OCI-LY7 (cell line): Measurements from ENCODE around the gene EIF3A. TPM values are rescaled to one million over a fixed set of nuclear protein-coding genes. Genes with fewer than 3 reads are reported as not detected.

Experiments
- BruUV-seq: library from RNA; stranded (reverse); fragments of 400-500 nt; replicated peaks from 2 replicates; lab custom pipeline; 2021; lab: Mats Ljungman, UMichigan
- CTCF ChIA-PET: fragments of 300-600 bp; sonication (Branson Sonifier 250); formaldehyde crosslinking; loops from one replicate; lab custom pipeline; 2022; ENCODE audit warnings: antibody characterized with exemption; ENCODE audit not compliant: unreplicated experiment; lab: Charles Lee
- POLR2A ChIA-PET: fragments of 300-600 bp; sonication (Branson Sonifier 250); formaldehyde crosslinking; loops from one replicate; lab custom pipeline; 2022; ENCODE audit warnings: antibody characterized with exemption; lab: Charles Lee
- DNase-seq: peaks from one replicate; pipeline ENCODE4 v3.0.0-alpha.2; 2015; ENCODE audit warnings: low spot score
- H2AFZ ChIP-seq: fragments of 200-600 bp; sonication (generic), shearing (Covaris generic); 2 replicates; pipeline ENCODE4 v1.6.1; 2014; ENCODE audit warnings: mild to moderate bottlenecking, antibody characterized with exemption, low read length, moderate library complexity
- H3K27ac ChIP-seq: fragments of 200-600 bp; sonication (generic); 2 replicates; pipeline ENCODE4 v1.5.1; 2014; ENCODE audit warnings: mixed run types, low read depth, mild to moderate bottlenecking, moderate library complexity, low read length, inconsistent platforms; ENCODE audit not compliant: poor library complexity, severe bottlenecking
- H3K36me3 ChIP-seq: fragments of 200-600 bp; sonication (generic); 2 replicates; pipeline ENCODE4 v1.6.1; 2014; ENCODE audit warnings: mild to moderate bottlenecking, antibody characterized with exemption, low read length, moderate library complexity, mixed read lengths; ENCODE audit not compliant: insufficient read depth
- H3K4me1 ChIP-seq: fragments of 200-600 bp; sonication (generic); 2 replicates; pipeline ENCODE4 v1.5.1; 2014; ENCODE audit warnings: mild to moderate bottlenecking, low read length; ENCODE audit not compliant: insufficient read depth, poor library complexity, severe bottlenecking
- H3K4me2 ChIP-seq: fragments of 200-600 bp; sonication (generic); 2 replicates; pipeline ENCODE4 v1.6.1; 2014; ENCODE audit warnings: mild to moderate bottlenecking, low read length
- H3K4me3 ChIP-seq: fragments of 200-600 bp; sonication (generic); 2 replicates; pipeline ENCODE4 v1.5.1; 2014; ENCODE audit warnings: mild to moderate bottlenecking, low read depth, low read length; ENCODE audit not compliant: poor library complexity, severe bottlenecking
- H3K79me2 ChIP-seq: fragments of 200-600 bp; sonication (generic); 2 replicates; pipeline ENCODE4 v1.6.1; 2016; ENCODE audit warnings: low read depth, mild to moderate bottlenecking, low read length, moderate library complexity, mixed read lengths; ENCODE audit not compliant: insufficient read depth
- H3K9me2 ChIP-seq: fragments of 200-600 bp; sonication (generic); 2 replicates; pipeline ENCODE4 v1.6.1; 2016; ENCODE audit warnings: mild to moderate bottlenecking, low read length, mixed read lengths; ENCODE audit not compliant: insufficient read depth
- H3K9me3 ChIP-seq: fragments of 200-600 bp; sonication (generic); 2 replicates; pipeline ENCODE4 v1.6.1; 2014; ENCODE audit warnings: mild to moderate bottlenecking, mixed run types, low read length, mixed read lengths
- H4K20me1 ChIP-seq: fragments of 200-600 bp; sonication (generic); 2 replicates; pipeline ENCODE4 v1.6.1; 2014; ENCODE audit warnings: mild to moderate bottlenecking, antibody characterized with exemption, low read length, moderate library complexity, mixed read lengths; ENCODE audit not compliant: insufficient read depth
- EZH2phosphoT487 ChIP-seq: fragments of 200-600 bp; sonication (generic); IDR thresholded peaks from 2 replicates; pipeline ENCODE4 v1.6.1; 2018; ENCODE audit warnings: low read depth, borderline replicate concordance, mild to moderate bottlenecking, mixed run types, antibody characterized with exemption, low read length, moderate library complexity, mixed read lengths
- intact Hi-C: fragments of 100-400 bp; cut with micrococcal nuclease; formaldehyde crosslinking; loops from one replicate; pipeline ENCODE4 v1.10.0; 2022; ENCODE audit not compliant: unreplicated experiment
- total RNA-seq, 2 experiments: library from RNA; depleted of rRNA in 1 of 2; stranded (reverse); fragments of >200 nt in 1 of 2; shearing (Covaris generic) in 1 of 2; gene quantifications; 2 replicates each; pipeline ENCODE4 v1.2.3, GENCODE V29; 2014 to 2022
- TF ChIP-seq, protein P1 (sequence below): fragments of 200-600 bp; sonication (generic); conservative IDR thresholded peaks from 2 replicates; pipeline ENCODE4 v1.5.1; 2014; ENCODE audit warnings: mild to moderate bottlenecking, antibody characterized with exemption, low read length, moderate library complexity, mixed read lengths

EIF3A gene
- total RNA-seq, 2 experiments from 2014 or later: 83.0 to 171 TPM

DNA sequence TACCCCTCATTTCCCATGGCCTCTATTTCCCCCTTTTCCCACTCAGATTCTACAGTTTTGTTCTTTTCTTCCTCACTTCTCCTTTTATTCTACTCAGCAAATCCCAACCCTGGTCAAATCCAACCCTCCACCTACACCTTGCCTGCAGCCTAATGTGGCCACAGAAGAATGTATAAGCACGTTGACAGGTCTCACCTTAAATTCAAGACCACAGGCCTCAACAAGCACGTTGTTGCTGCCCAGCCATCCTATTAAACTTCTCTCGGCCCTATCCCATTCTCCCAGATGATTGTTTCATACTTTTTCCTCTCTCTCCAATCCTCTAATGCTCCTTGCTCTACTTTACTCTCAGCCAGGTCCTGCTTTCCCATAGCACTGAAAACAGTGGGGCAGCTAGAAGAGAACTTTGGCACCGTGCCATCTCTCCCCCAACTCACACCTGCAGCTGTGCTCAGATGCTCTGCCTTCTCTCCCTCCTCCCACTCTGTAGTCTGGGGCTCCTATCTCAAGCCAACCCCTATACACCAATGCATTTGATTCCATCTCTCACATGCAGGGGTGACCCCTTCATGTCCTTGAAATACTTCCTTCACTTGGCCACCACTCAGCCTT, 6.8 kb upstream of the EIF3A start:
- POLR2A ChIA-PET: interaction anchor here (2.1 kb wide), 1 partner anchor 16 kb away, joined by 6 read pairs; the partner anchor contains the start of gene DENND10
- no peaks in the 10 kb centered on the region for H3K79me2 ChIP-seq
- no peaks in the 10 kb centered on the region for H3K36me3 ChIP-seq
- intact Hi-C loops: loop anchor here (2.0 to 10.0 kb wide), 3 partner anchors 17 to 617 kb away; partner anchors contain the start of gene DENND10
- H3K9me2 ChIP-seq: no peaks in the 10 kb centered on the region
- peaks cover 39% of the 10 kb centered on the region for H3K4me1 ChIP-seq
- CTCF ChIA-PET: no interaction called here
- peak overlapping the region; percentile 85 for H2AFZ ChIP-seq
- peak overlapping the region; percentile 67 for H3K27ac ChIP-seq
- TF ChIP-seq EZH2phosphoT487: no peak
- TF ChIP-seq, protein P1, sequence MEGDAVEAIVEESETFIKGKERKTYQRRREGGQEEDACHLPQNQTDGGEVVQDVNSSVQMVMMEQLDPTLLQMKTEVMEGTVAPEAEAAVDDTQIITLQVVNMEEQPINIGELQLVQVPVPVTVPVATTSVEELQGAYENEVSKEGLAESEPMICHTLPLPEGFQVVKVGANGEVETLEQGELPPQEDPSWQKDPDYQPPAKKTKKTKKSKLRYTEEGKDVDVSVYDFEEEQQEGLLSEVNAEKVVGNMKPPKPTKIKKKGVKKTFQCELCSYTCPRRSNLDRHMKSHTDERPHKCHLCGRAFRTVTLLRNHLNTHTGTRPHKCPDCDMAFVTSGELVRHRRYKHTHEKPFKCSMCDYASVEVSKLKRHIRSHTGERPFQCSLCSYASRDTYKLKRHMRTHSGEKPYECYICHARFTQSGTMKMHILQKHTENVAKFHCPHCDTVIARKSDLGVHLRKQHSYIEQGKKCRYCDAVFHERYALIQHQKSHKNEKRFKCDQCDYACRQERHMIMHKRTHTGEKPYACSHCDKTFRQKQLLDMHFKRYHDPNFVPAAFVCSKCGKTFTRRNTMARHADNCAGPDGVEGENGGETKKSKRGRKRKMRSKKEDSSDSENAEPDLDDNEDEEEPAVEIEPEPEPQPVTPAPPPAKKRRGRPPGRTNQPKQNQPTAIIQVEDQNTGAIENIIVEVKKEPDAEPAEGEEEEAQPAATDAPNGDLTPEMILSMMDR: no peak
- H4K20me1 ChIP-seq: no peaks in the 10 kb centered on the region
- peak overlapping the region; percentile 60 for H3K4me2 ChIP-seq
- no peaks in the 10 kb centered on the region for H3K9me3 ChIP-seq
- peak overlapping the region; percentile 4 for H3K4me3 ChIP-seq
- BruUV-seq: no TSS peak
- peak; percentile 84 for DNase-seq

DNA sequence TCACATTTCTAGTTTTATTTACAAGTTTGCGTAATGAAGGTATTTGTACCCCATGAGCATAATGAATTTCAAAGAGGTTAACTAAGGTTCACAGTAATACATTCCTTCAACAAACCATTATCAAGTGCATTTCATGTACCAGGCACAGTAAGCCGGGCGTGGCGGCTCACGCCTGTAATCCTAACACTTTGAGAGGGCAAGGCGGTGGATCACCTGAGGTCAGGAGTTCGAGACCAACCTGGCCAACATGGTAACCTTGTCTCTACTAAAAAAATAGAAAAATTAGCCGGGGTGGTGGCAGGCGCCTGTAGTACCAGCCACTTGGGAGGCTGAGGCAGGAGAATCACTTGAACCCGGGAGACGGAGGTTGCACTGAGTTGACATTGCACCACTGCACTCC, 4.3 kb upstream of the EIF3A start:
- TF ChIP-seq EZH2phosphoT487: no peak
- TF ChIP-seq, protein P1: no peak
- H3K9me3 ChIP-seq: no peaks in the 10 kb centered on the region
- peaks cover 16% of the 10 kb centered on the region for H3K79me2 ChIP-seq
- H3K4me3 ChIP-seq: no peak overlapping the region
- no TSS peak for BruUV-seq
- no peak overlapping the region for H2AFZ ChIP-seq
- H4K20me1 ChIP-seq: peaks cover under 1% of the 10 kb centered on the region; the same call in 1 of the 2 replicates
- peaks cover 7% of the 10 kb centered on the region; the same call in 1 of the 2 replicates for H3K36me3 ChIP-seq
- ChIA-PET POLR2A (interaction anchor here (0.6 to 1.2 kb wide), 5 partner anchors 18 to 38 kb away, joined by 3 to 4 read pairs (median 4); no protein-coding TSS in a partner anchor), CTCF (no interaction called here)
- DNase-seq: no peak
- intact Hi-C loops: loop anchor here (5.0 to 10.0 kb wide), 2 partner anchors 222 to 620 kb away; no protein-coding TSS in a partner anchor
- H3K9me2 ChIP-seq: no peaks in the 10 kb centered on the region
- H3K4me1 ChIP-seq: peaks cover 42% of the 10 kb centered on the region
- H3K27ac ChIP-seq: peak overlapping the region; percentile 7
- H3K4me2 ChIP-seq: peak overlapping the region; percentile 38; the same call in 1 of the 2 replicates
